Eye (tissue), 1 donor: Measurements from ENCODE around the gene CCDC110.

Experiments
- DNase-seq: peaks from one replicate; pipeline ENCODE4 v3.0.0-alpha.2; 2015

CCDC110 gene

DNA sequence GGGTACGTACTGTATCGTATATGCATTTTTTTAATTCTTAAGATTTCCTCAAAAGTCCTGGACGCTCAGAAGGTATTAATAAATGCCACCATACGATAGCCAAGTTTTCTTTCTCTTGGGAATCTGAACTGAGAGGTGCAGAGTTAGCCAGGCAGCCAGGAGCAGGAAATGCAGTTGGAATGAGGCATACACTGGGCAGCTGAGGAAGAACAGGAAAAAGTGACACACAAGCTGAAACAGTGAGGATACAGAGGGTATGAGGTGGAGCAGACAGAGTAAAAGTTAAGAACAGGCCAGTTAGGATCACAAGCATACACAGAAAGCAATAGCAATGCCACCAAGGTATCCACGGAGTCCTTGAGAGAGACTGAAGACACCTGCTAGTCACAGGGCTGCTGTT is 59.1 kb downstream of the CCDC110 start:
- no peak for DNase-seq

DNA sequence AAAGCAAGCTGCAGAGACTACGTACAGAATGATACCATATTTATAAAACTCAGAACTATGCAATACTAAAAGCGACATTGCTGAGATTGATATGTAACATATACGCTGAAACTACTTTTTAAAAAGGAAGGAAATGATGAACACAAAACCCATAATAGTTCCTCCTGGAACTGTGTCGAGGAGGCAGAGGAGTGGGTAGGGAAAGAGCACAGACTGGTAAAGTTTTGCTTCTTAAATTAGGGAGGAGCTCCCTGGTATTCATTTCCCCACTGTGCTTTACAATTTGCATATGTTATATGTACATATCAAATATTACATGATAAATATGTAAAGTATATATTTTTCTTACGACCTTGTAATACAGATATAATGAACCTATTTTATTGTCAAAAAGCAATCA is 59.7 kb downstream of the CCDC110 start:
- no peak for DNase-seq

GRCh38 chr4:185408432-185408831 is 63.1 kb downstream of the CCDC110 start:
- DNase-seq = no peak

- DNase-seq = no peak
Measured at GRCh38 chr4:185405296-185405999, 66.1 kb downstream of the CCDC110 start.

DNA sequence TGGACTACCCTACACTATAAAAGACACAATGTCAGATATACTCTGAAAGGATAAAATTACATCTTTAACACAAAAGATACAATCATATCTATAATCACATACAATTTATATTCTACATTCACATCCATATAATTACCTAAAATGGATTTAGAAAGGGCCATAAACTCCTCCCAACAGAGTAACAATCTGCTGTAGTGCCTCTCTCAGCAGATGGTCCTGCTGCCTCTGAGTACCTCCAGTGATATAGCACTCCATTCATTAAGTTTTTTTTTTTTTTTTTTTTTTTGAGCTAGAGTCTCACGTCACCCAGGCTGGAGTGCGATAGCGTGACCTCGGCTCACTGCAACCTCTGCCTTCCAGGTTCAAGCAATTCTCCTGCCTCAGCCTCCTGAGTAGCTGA is 67.5 kb downstream of the CCDC110 start:
- DNase-seq = no peak

GRCh38 chr4:185399466-185399865 is 72.1 kb downstream of the CCDC110 start:
- DNase-seq = no peak

GRCh38 chr4:185398618-185399017 is 72.9 kb downstream of the CCDC110 start:
- DNase-seq = no peak

DNA sequence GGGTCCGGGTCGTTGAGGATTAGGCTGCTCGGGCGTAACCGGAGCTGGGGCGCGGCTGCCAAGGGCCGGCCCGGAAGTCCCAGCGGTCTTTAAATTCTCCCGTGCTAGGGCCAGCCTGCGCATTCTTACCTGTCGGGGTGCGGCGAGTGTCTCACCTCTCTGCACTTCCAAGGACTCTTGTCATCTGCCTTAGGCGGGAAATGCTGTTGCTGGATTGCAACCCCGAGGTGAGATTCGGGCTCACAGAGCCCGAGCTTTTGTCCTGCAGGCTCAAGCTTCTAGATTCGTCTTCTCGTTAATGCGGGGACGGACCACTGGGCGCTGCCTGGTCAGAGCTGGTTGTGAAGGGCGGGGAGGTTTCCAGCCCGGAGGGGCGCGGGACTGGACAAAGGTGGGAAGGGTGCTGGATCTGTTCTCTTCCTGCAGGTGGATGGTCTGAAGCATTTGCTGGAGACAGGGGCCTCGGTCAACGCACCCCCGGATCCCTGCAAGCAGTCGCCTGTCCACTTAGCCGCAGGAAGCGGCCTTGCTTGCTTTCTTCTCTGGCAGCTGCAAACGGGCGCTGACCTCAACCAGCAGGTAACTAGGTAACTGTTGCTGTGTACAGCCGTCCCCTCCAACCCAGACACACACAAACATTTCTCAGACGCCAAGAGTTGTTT is 74.7 kb downstream of the CCDC110 start, which contains the start of gene ANKRD37:
Gene ANKRD37, plus strand, starts transcription at position 118 of the 662 bp plus-strand sequence. Its CDS starts 83 bp downstream, at position 201.
- DNase-seq = peak; percentile 63

DNA sequence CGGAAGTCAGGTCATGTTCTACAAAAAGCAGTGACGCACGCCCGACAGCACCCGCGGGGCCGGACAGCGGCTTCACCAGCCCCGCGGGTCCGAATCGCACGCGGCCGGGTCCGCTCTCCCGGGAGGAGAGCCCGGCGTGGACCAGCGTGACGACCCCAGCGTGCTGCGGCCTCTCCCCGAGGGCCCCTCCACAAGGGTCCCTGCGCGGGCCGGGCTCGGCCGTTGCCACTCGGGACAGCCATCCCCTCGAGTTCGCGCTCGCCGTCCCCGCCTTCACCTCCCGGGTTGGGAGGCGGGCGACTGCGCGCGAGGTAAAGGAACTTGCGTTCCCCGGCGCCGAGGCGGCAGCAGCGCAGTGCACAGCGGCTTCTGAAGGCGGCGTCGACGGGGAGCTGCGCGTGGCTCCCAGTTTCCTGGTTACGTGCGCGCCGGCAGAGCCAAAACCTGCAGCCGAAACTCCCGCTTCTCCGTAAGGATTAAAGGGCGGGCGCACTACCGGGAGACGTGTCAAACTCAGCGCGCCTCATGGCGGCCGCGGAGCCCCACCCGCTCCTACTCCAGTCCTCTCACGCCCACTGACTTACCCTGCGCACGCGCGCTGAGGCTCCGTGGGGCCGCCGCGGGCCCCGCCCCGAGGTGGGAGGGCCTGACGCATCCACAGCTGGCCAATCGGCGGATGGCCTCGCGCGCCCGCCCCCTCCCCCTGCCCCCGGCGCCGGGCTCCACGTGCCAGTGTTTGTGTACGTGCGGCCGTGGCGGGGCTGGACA is 75.4 kb downstream of the CCDC110 start:
- DNase-seq = peak; percentile 99

GRCh38 chr4:185395238-185395955 is 76.1 kb downstream of the CCDC110 start, which contains the start of gene LRP2BP:
Gene LRP2BP (minus strand): TSS chr4:185395924. CDS start chr4:185378186, 17,738 bp downstream.
- peak; percentile 27 for DNase-seq
